IMR-90 (cell line): Measurements from ENCODE around the gene SORCS1. TPM values are rescaled to one million over a fixed set of nuclear protein-coding genes. Genes with fewer than 3 reads are reported as not detected.

Source experiments
- ATAC-seq: fragments of 200-7000 bp; cut with Tn5 transposase; 2 replicates; pipeline ENCODE4 v1.9.1; 2020; ENCODE audit warnings: low read depth, mild to moderate bottlenecking, moderate library complexity
- BruUV-seq: library from RNA; stranded (reverse); fragments of 400-500 nt; replicated peaks from 2 replicates; lab custom pipeline; 2021; lab: Mats Ljungman, UMichigan
- CTCF ChIA-PET: fragments of 300-600 bp; formaldehyde crosslinking; extraction: SDS; loops from one replicate; lab custom pipeline; 2021; ENCODE audit warnings: antibody characterized with exemption; lab: Yijun Ruan, JAX
- POLR2A ChIA-PET: fragments of 300-600 bp; sonication (Branson Sonifier 250); formaldehyde crosslinking; loops from one replicate; lab custom pipeline; 2022; ENCODE audit warnings: antibody characterized with exemption; ENCODE audit not compliant: unreplicated experiment; lab: Charles Lee
- DNase-seq: peaks from one replicate; pipeline ENCODE4 v3.0.0; 2013
- H2AFZ ChIP-seq: replicated peaks from 2 replicates; pipeline ENCODE3; 2013; ENCODE audit warnings: low read length, mild to moderate bottlenecking; ENCODE audit not compliant: poor library complexity
- H2AK5ac ChIP-seq: 2 replicates; pipeline ENCODE4 v1.6.1; 2013; ENCODE audit warnings: low read depth, low read length, inconsistent platforms
- H2AK9ac ChIP-seq: replicated peaks from 2 replicates; pipeline ENCODE3; 2013; ENCODE audit warnings: mild to moderate bottlenecking, low read depth, low read length, moderate library complexity; ENCODE audit not compliant: poor library complexity
- H2BK120ac ChIP-seq: 2 replicates; pipeline ENCODE4 v1.6.1; 2013; ENCODE audit warnings: low read depth, low read length, inconsistent platforms
- H2BK15ac ChIP-seq: 3 replicates; pipeline ENCODE4 v1.6.1; 2013; ENCODE audit warnings: low read depth, low read length, inconsistent platforms
- H2BK20ac ChIP-seq: 2 replicates; pipeline ENCODE4 v1.6.1; 2013; ENCODE audit warnings: low read depth, mild to moderate bottlenecking, inconsistent platforms, low read length, moderate library complexity
- H2BK5ac ChIP-seq: 2 replicates; pipeline ENCODE4 v1.6.1; 2013; ENCODE audit warnings: mild to moderate bottlenecking, low read depth, low read length, inconsistent platforms; ENCODE audit not compliant: poor library complexity, severe bottlenecking
- H3K14ac ChIP-seq: replicated peaks from 2 replicates; pipeline ENCODE4 v1.6.1; 2013; ENCODE audit warnings: low read depth, low read length, inconsistent platforms
- H3K18ac ChIP-seq: 2 replicates; pipeline ENCODE4 v1.6.1; 2013; ENCODE audit warnings: low read depth, low read length, control low read depth
- H3K23ac ChIP-seq: 2 replicates; pipeline ENCODE4 v1.6.1; 2013; ENCODE audit warnings: low read depth, low read length, inconsistent platforms
- H3K27ac ChIP-seq: 2 replicates; pipeline ENCODE4 v1.5.1; 2013; ENCODE audit warnings: mild to moderate bottlenecking, control low read depth, low read length; ENCODE audit not compliant: insufficient read depth
- H3K27me3 ChIP-seq: 2 replicates; pipeline ENCODE4 v1.6.1; 2013; ENCODE audit warnings: low read length; ENCODE audit not compliant: control insufficient read depth, insufficient read depth
- H3K36me3 ChIP-seq: 2 replicates; pipeline ENCODE4 v1.6.1; 2013; ENCODE audit warnings: low read length, mixed read lengths; ENCODE audit not compliant: control insufficient read depth, insufficient read depth
- H3K4ac ChIP-seq: 2 replicates; pipeline ENCODE4 v1.6.1; 2013; ENCODE audit warnings: low read depth, low read length, inconsistent platforms
- H3K4me1 ChIP-seq: 2 replicates; pipeline ENCODE4 v1.6.1; 2013; ENCODE audit warnings: low read length, mixed read lengths; ENCODE audit not compliant: control insufficient read depth, insufficient read depth
- H3K4me2 ChIP-seq: 2 replicates; pipeline ENCODE4 v1.6.1; 2013; ENCODE audit warnings: low read depth, mild to moderate bottlenecking, control low read depth, low read length, moderate library complexity
- H3K4me3 ChIP-seq: 2 replicates; pipeline ENCODE4 v1.5.1; 2013; ENCODE audit warnings: low read depth, mild to moderate bottlenecking, control low read depth, low read length, moderate library complexity; ENCODE audit not compliant: insufficient read depth
- H3K56ac ChIP-seq: 2 replicates; pipeline ENCODE4 v1.6.1; 2013; ENCODE audit warnings: low read length, inconsistent platforms; ENCODE audit not compliant: insufficient read depth; ENCODE audit errors: extremely low read depth
- H3K79me1 ChIP-seq, 2 experiments: 2 replicates each; pipeline ENCODE4 v1.6.1; 2013; ENCODE audit warnings: low read length in 2 of 2, inconsistent platforms in 1 of 2, low read depth in 1 of 2
- H3K9ac ChIP-seq: 2 replicates; pipeline ENCODE4 v1.6.1; 2013; ENCODE audit warnings: low read depth, low read length, control low read depth
- H3K9me1 ChIP-seq: 2 replicates; pipeline ENCODE4 v1.6.1; 2013; ENCODE audit warnings: low read length, inconsistent platforms; ENCODE audit not compliant: insufficient read depth
- H3K9me3 ChIP-seq: 2 replicates; pipeline ENCODE4 v1.6.1; 2013; ENCODE audit warnings: low read length; ENCODE audit not compliant: control insufficient read depth, insufficient read depth
- H4K20me1 ChIP-seq: 2 replicates; pipeline ENCODE4 v1.6.1; 2013; ENCODE audit warnings: low read length, inconsistent platforms; ENCODE audit not compliant: insufficient read depth
- H4K5ac ChIP-seq: 2 replicates; pipeline ENCODE4 v1.6.1; 2013; ENCODE audit warnings: mild to moderate bottlenecking, low read depth, low read length, control low read depth
- H4K8ac ChIP-seq, 2 experiments: 2 replicates each; pipeline ENCODE4 v1.6.1; 2013; ENCODE audit warnings: low read depth in 2 of 2, low read length in 2 of 2, control low read depth in 1 of 2, inconsistent platforms in 1 of 2
- H4K91ac ChIP-seq: 2 replicates; pipeline ENCODE4 v1.6.1; 2013; ENCODE audit warnings: low read depth, low read length, inconsistent platforms; ENCODE audit not compliant: insufficient read depth
- BHLHE40 ChIP-seq: fragments of 150-350 bp; IDR thresholded peaks from 2 replicates; pipeline ENCODE4 v1.6.1; 2016; ENCODE audit warnings: mild to moderate bottlenecking, low read depth, low read length
- CEBPB ChIP-seq: IDR thresholded peaks from 2 replicates; pipeline ENCODE4 v1.6.1; 2012; ENCODE audit warnings: low read depth, low read length, improper control_type of control experiment
- CHD1 ChIP-seq: IDR thresholded peaks from 2 replicates; pipeline ENCODE4 v1.6.1; 2012; ENCODE audit warnings: low read depth, low read length, improper control_type of control experiment
- CTCF ChIP-seq: conservative IDR thresholded peaks from 2 replicates; pipeline ENCODE4 v1.5.1; 2012; ENCODE audit warnings: mild to moderate bottlenecking, low read depth, low read length, improper control_type of control experiment
- ELK1 ChIP-seq: fragments of 150-350 bp; IDR thresholded peaks from 2 replicates; pipeline ENCODE4 v1.6.1; 2016; ENCODE audit warnings: low read depth, mild to moderate bottlenecking, low read length, moderate library complexity, borderline replicate concordance
- MAFK ChIP-seq: IDR thresholded peaks from 2 replicates; pipeline ENCODE4 v1.6.1; 2012; ENCODE audit warnings: low read depth, low read length, improper control_type of control experiment
- MAZ ChIP-seq: IDR thresholded peaks from 2 replicates; pipeline ENCODE4 v1.6.1; 2012; ENCODE audit warnings: low read depth, mild to moderate bottlenecking, low read length, improper control_type of control experiment, moderate library complexity, borderline replicate concordance
- MXI1 ChIP-seq: IDR thresholded peaks from 2 replicates; pipeline ENCODE4 v1.6.1; 2012; ENCODE audit warnings: low read depth, mild to moderate bottlenecking, low read length, moderate library complexity, borderline replicate concordance
- NFE2L2 ChIP-seq: fragments of 150-350 bp; IDR thresholded peaks from 2 replicates; pipeline ENCODE4 v1.6.1; 2016; ENCODE audit warnings: low read depth, mild to moderate bottlenecking, low read length
- POLR2A ChIP-seq: IDR thresholded peaks from 2 replicates; pipeline ENCODE4 v1.6.1; 2012; ENCODE audit warnings: mild to moderate bottlenecking, low read depth, low read length
- RAD21 ChIP-seq: IDR thresholded peaks from 2 replicates; pipeline ENCODE4 v1.6.1; 2012; ENCODE audit warnings: low read length, improper control_type of control experiment
- RFX5 ChIP-seq: IDR thresholded peaks from 2 replicates; pipeline ENCODE4 v1.8.0; 2012; ENCODE audit warnings: low read depth, mild to moderate bottlenecking, low read length, moderate library complexity
- SMC3 ChIP-seq: fragments of 150-350 bp; IDR thresholded peaks from 2 replicates; pipeline ENCODE4 v1.6.1; 2016; ENCODE audit warnings: low read depth, mild to moderate bottlenecking, antibody characterized with exemption, low read length, moderate library complexity
- USF2 ChIP-seq: fragments of 150-350 bp; IDR thresholded peaks from 2 replicates; pipeline ENCODE4 v1.6.1; 2017; ENCODE audit warnings: mild to moderate bottlenecking, antibody characterized with exemption, low read length, low read depth
- WGBS, 2 experiments: methylation state at CpG; one replicate each; pipeline versions ENCODE4 v1.1.5 to v1.1.7; 2013; ENCODE audit warnings: missing lambda C conversion rate in 2 of 2; ENCODE audit not compliant: insufficient read length in 1 of 2; ENCODE audit errors: extremely low coverage in 2 of 2; 5-methylcytosine and 5-hydroxymethylcytosine counted together
- dilution Hi-C: fragments of 300-500 bp; cut with HindIII; formaldehyde crosslinking; loops from one replicate; pipeline ENCODE4 v1.14.3; 2018; ENCODE audit warnings: low sequenced_read_pairs; ENCODE audit not compliant: unreplicated experiment
- in situ Hi-C: fragments of 300-500 bp; cut with MboI; formaldehyde crosslinking; loops from 3 replicates; pipeline ENCODE4 v1.14.3; 2019; ENCODE audit warnings: low sequenced_read_pairs, inconsistent platforms, mixed read lengths
- intact Hi-C: fragments of 100-400 bp; cut with micrococcal nuclease; formaldehyde crosslinking; loops from 2 replicates; pipeline ENCODE4 v1.10.0; 2022
- polyA plus RNA-seq, 3 experiments: library from polyadenylated mRNA; depleted of rRNA; stranded (reverse); fragments of >200 nt; gene quantifications; 2 replicates each; pipeline ENCODE4 v1.2.3, GENCODE V29; 2012; ENCODE audit warnings: low replicate concordance in 1 of 3
- total RNA-seq: library from RNA; depleted of rRNA; stranded (reverse); fragments of >200 nt; gene quantifications from 2 replicates; pipeline ENCODE4 v1.2.3, GENCODE V29; 2012

Gene SORCS1
- total and polyA plus RNA-seq, 2 of the 4 experiments (the other 2 are of a cell fraction): under 0.01 TPM; not detected in 1

- H3K23ac ChIP-seq: no peak overlapping the region
- no TSS peak for BruUV-seq
- H3K9me3 ChIP-seq: no peaks in the 10 kb centered on the region
- H3K14ac ChIP-seq: no peak overlapping the region
- intact Hi-C loops (no loop called here), in situ Hi-C loops (no loop called here), dilution Hi-C loops (no loop called here)
- no peak overlapping the region for H2BK120ac ChIP-seq
- TF ChIP-seq CEBPB (no peak), NFE2L2 (no peak), MXI1 (no peak), SMC3 (no peak), USF2 (no peak), RFX5 (no peak), CHD1 (no peak), POLR2A (no peak), MAZ (no peak), RAD21 (no peak), MAFK (no peak), CTCF (no peak), ELK1 (no peak), BHLHE40 (no peak)
- H2AK9ac ChIP-seq: no peak overlapping the region
- no peak overlapping the region for H3K27ac ChIP-seq
- H4K8ac ChIP-seq: no peak overlapping the region
- no peak overlapping the region for H4K91ac ChIP-seq
- CTCF ChIA-PET: no interaction called here
- no CpG with 5 or more reads among the region's 6 CpGs for WGBS, 2 experiments
- DNase-seq (no peak), ATAC-seq (no peak)
- no peaks in the 10 kb centered on the region for H3K9me1 ChIP-seq
- H3K9ac ChIP-seq: no peak overlapping the region
- H3K79me1 ChIP-seq: no peaks in the 10 kb centered on the region
- no peak overlapping the region for H3K56ac ChIP-seq
- H2AK5ac ChIP-seq: no peak overlapping the region
- POLR2A ChIA-PET: no interaction called here
- no peak overlapping the region for H3K4me2 ChIP-seq
- no peak overlapping the region for H3K18ac ChIP-seq
- H2BK20ac ChIP-seq: no peak overlapping the region
- H3K4me3 ChIP-seq: no peak overlapping the region
- H2BK15ac ChIP-seq: no peak overlapping the region
- H2BK5ac ChIP-seq: no peak overlapping the region
- no peak overlapping the region for H2AFZ ChIP-seq
- H3K4ac ChIP-seq: no peak overlapping the region
- H3K27me3 ChIP-seq: no peaks in the 10 kb centered on the region
- no peaks in the 10 kb centered on the region for H3K4me1 ChIP-seq
- H4K20me1 ChIP-seq: no peaks in the 10 kb centered on the region
- H4K5ac ChIP-seq: no peak overlapping the region
- no peaks in the 10 kb centered on the region for H3K36me3 ChIP-seq
Measured at GRCh38 chr10:106548832-106549231, 615.7 kb downstream of the SORCS1 start.
